Lower leg skin (tissue), 3 donors: Measurements from ENCODE around the gene CNTNAP5.

Experiments
- POLR2A ChIP-seq, 2 donors: fragments of 450-650 bp; IDR thresholded peaks; one replicate each; pipeline ENCODE4 v1.6.1; 2016 to 2017; ENCODE audit warnings: antibody characterized with exemption in 2 of 2, mild to moderate bottlenecking in 1 of 2, moderate library complexity in 1 of 2
- TF ChIP-seq, protein P1 (sequence below), 3 donors: fragments of 450-650 bp; IDR thresholded peaks; one replicate each; pipeline ENCODE4 v1.5.1; 2016; ENCODE audit warnings: antibody characterized with exemption in 3 of 3, mild to moderate bottlenecking in 3 of 3, moderate library complexity in 2 of 3

DNA sequence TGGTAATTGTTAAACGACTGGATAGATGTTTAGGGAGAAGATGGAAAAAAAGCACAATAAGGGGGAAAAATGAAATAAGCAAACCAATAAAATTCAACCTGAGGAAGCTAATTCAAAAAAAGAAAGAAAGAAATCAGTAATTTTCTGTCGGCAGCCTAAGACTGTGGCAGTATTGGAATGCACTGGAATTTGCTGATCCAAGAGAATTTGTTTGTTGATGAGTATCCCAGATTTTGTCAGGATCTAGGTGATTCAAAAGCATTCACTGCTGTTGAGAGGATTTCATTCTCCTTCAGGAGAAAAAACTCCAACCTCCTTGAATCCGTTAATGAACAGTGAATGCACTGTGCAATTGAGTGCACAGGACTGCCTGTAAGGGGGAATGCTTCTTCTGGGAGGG, 546.7 kb downstream of the CNTNAP5 start:
- TF ChIP-seq POLR2A (IDR thresholded peaks at IDR 0.05) = no peak
- TF ChIP-seq, protein P1, sequence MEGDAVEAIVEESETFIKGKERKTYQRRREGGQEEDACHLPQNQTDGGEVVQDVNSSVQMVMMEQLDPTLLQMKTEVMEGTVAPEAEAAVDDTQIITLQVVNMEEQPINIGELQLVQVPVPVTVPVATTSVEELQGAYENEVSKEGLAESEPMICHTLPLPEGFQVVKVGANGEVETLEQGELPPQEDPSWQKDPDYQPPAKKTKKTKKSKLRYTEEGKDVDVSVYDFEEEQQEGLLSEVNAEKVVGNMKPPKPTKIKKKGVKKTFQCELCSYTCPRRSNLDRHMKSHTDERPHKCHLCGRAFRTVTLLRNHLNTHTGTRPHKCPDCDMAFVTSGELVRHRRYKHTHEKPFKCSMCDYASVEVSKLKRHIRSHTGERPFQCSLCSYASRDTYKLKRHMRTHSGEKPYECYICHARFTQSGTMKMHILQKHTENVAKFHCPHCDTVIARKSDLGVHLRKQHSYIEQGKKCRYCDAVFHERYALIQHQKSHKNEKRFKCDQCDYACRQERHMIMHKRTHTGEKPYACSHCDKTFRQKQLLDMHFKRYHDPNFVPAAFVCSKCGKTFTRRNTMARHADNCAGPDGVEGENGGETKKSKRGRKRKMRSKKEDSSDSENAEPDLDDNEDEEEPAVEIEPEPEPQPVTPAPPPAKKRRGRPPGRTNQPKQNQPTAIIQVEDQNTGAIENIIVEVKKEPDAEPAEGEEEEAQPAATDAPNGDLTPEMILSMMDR (IDR thresholded peaks at IDR 0.05) = no peak
